HG03095 (cell line): ENCODE data around the gene CD300LF.

Experiments used
- ATAC-seq: cut with Tn5 transposase; IDR thresholded peaks from one replicate; pipeline ENCODE4 v1.9.1; 2021; ENCODE audit warnings: moderate library complexity; ENCODE audit not compliant: unreplicated experiment

The CD300LF gene

GRCh38 chr17:74712756-74713155 is at the start of gene CD300LF:
CD300LF (minus strand) TSS chr17:74712923; CDS start chr17:74712866, 57 bp downstream.
- ATAC-seq, result no peak

GRCh38 chr17:74761931-74762330 is 49.2 kb upstream of the CD300LF start:
- no peak for ATAC-seq

GRCh38 chr17:74761419-74761818 is 48.7 kb upstream of the CD300LF start:
- no peak for ATAC-seq

- no peak for ATAC-seq
Measured at GRCh38 chr17:74760404-74761105, 47.8 kb upstream of the CD300LF start.

- no peak for ATAC-seq
Measured at GRCh38 chr17:74759941-74760340, 47.2 kb upstream of the CD300LF start.

GRCh38 chr17:74759243-74759801 is 46.6 kb upstream of the CD300LF start:
- ATAC-seq, result peak; percentile 46

GRCh38 chr17:74758848-74759168 is 46.1 kb upstream of the CD300LF start:
- no peak for ATAC-seq

- no peak for ATAC-seq
Measured at GRCh38 chr17:74757931-74758847, 45.5 kb upstream of the CD300LF start.

- no peak for ATAC-seq
Measured at GRCh38 chr17:74757502-74757901, 44.8 kb upstream of the CD300LF start.

- no peak for ATAC-seq
Measured at GRCh38 chr17:74756891-74757290, 44.2 kb upstream of the CD300LF start.

- no peak for ATAC-seq
Measured at GRCh38 chr17:74755533-74755932, 42.8 kb upstream of the CD300LF start.

GRCh38 chr17:74754832-74755231 is 42.1 kb upstream of the CD300LF start:
- ATAC-seq, result no peak

GRCh38 chr17:74752822-74753401 is 40.2 kb upstream of the CD300LF start:
- ATAC-seq, result no peak

- no peak for ATAC-seq
Measured at GRCh38 chr17:74752415-74752814, 39.7 kb upstream of the CD300LF start.

- ATAC-seq, result no peak
Measured at GRCh38 chr17:74750327-74751069, 37.8 kb upstream of the CD300LF start.

GRCh38 chr17:74750039-74750326 is 37.3 kb upstream of the CD300LF start:
- no peak for ATAC-seq

GRCh38 chr17:74749279-74750038 is 36.7 kb upstream of the CD300LF start:
- peak; percentile 7 for ATAC-seq

GRCh38 chr17:74748529-74749278 is 36.0 kb upstream of the CD300LF start, which contains the start of gene NHERF1:
NHERF1 (plus strand) TSS chr17:74748628; CDS start chr17:74748847, 219 bp downstream.
- peak; percentile 82 for ATAC-seq

GRCh38 chr17:74748279-74748528 is 35.5 kb upstream of the CD300LF start:
- no peak for ATAC-seq

GRCh38 chr17:74746922-74747321 is 34.2 kb upstream of the CD300LF start:
- no peak for ATAC-seq
